HCT116 (cell line): ENCODE results near the gene ABHD1.

Experiments used
- ATF3 ChIP-seq: IDR thresholded peaks from 2 replicates; pipeline ENCODE4 v1.6.1; 2012
- CTCF ChIP-seq, 3 experiments: fragments of 200-600 bp in 1 of 3; sonication (generic) in 1 of 3; IDR thresholded peaks in 2 of 3; conservative IDR thresholded peaks in 1 of 3; 2 replicates each; pipeline ENCODE4 v1.5.1; 2012 to 2017; ENCODE audit warnings: low read depth in 2 of 3, low read length in 2 of 3, antibody characterized with exemption in 1 of 3, borderline replicate concordance in 1 of 3, control low read depth in 1 of 3, mild to moderate bottlenecking in 1 of 3, mixed read lengths in 1 of 3, mixed run types in 1 of 3, moderate library complexity in 1 of 3; ENCODE audit not compliant: insufficient read depth in 1 of 3
- EGR1 ChIP-seq: IDR thresholded peaks from 2 replicates; pipeline ENCODE4 v1.6.1; 2012; ENCODE audit warnings: low read depth
- EZH2 ChIP-seq: fragments of 200-600 bp; sonication (generic); IDR thresholded peaks from 2 replicates; pipeline ENCODE4 v1.6.1; 2017; ENCODE audit warnings: antibody characterized with exemption, mixed run types
- EZH2phosphoT487 ChIP-seq: fragments of 200-600 bp; IDR thresholded peaks from 2 replicates; pipeline ENCODE4 v1.6.1; 2018; ENCODE audit warnings: antibody characterized with exemption, borderline replicate concordance
- JUND ChIP-seq: IDR thresholded peaks from 2 replicates; pipeline ENCODE4 v1.6.1; 2012
- MAX ChIP-seq: IDR thresholded peaks from 2 replicates; pipeline ENCODE4 v1.6.1; 2012
- POLR2A ChIP-seq: IDR thresholded peaks from 2 replicates; pipeline ENCODE4 v1.7.0; 2011; ENCODE audit warnings: borderline replicate concordance; ENCODE audit not compliant: insufficient read depth, insufficient read length; ENCODE audit errors: extremely low read depth
- POLR2AphosphoS5 ChIP-seq: IDR thresholded peaks from 2 replicates; pipeline ENCODE4 v1.6.1; 2011; ENCODE audit warnings: mild to moderate bottlenecking, low read depth, low read length, moderate library complexity
- REST ChIP-seq: IDR thresholded peaks from 2 replicates; pipeline ENCODE4 v1.6.1; 2012; ENCODE audit warnings: low read depth
- SIN3A ChIP-seq: IDR thresholded peaks from 2 replicates; pipeline ENCODE4 v1.6.1; 2012; ENCODE audit warnings: low read depth
- SRF ChIP-seq: IDR thresholded peaks from 2 replicates; pipeline ENCODE4 v1.6.1; 2012; ENCODE audit warnings: low read depth
- YY1 ChIP-seq: IDR thresholded peaks from 2 replicates; pipeline ENCODE4 v1.6.1; 2011; ENCODE audit warnings: low read length, low read depth, moderate library complexity, mild to moderate bottlenecking; ENCODE audit not compliant: insufficient replicate concordance; ENCODE audit errors: extremely low read depth

- TF ChIP-seq CTCF (IDR thresholded peaks at IDR 0.05 in 2 of 3, conservative IDR thresholded peaks at IDR 0.05 in 1 of 3; ENCODE audit: borderline replicate concordance in 1 of 3, insufficient read depth in 1 of 3, low read depth in 2 of 3, low read length in 2 of 3) (no peak), MAX (no peak), POLR2AphosphoS5 (no peak), EZH2 (no peak), ATF3 (no peak), SIN3A (no peak), JUND (no peak), YY1 (no peak), POLR2A (no peak), SRF (no peak), REST (no peak), EZH2phosphoT487 (no peak), EGR1 (no peak)
Observed at GRCh38 chr2:27115519-27115918, 8.1 kb upstream of the ABHD1 start.
